Peyer's patch (tissue), 4 donors: ENCODE measurements around the gene RBM4B.

Source experiments
- POLR2A ChIP-seq, 2 donors: fragments of 450-650 bp; IDR thresholded peaks; one replicate each; pipeline ENCODE4 v1.5.1; 2017; ENCODE audit warnings: antibody characterized with exemption in 2 of 2, mild to moderate bottlenecking in 2 of 2, moderate library complexity in 2 of 2
- TF ChIP-seq, protein P1 (sequence below), 6 experiments: fragments of 450-650 bp in 4 of 6; fragments of 200-600 bp in 2 of 6; sonication (generic) in 1 of 6; IDR thresholded peaks; one replicate each; pipeline ENCODE4 v1.5.1; 2017 to 2019; ENCODE audit warnings: antibody characterized with exemption in 6 of 6, mild to moderate bottlenecking in 3 of 6, moderate library complexity in 1 of 6

DNA sequence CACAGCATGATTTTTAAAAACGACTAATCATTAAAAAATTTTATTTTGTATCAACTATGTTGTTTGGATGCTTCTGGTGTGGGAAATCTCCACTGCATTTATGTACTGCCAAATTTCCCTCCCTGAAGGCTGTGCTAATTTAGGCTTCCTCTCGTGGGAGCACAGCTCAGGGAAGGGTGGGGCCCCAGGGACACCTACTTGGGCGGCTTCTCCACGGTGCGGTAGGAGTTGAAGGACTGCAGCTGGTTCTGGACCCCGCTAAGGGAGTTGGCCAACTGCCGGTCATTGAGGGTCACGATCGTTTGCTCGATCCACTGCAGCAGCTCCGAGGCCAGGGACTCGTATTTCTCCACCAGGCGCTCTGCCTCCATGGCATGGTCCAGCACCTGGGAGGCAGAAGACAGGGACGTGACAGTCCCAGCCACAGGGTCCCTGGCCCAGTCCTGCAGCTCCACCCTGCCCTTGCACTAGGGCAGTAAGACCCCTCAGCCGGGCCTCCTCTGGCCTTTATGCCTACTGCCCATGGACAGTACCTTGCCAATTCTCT is 32.8 kb upstream of the RBM4B start:
- no peak for TF ChIP-seq POLR2A (IDR thresholded peaks at IDR 0.05)
- TF ChIP-seq, protein P1, sequence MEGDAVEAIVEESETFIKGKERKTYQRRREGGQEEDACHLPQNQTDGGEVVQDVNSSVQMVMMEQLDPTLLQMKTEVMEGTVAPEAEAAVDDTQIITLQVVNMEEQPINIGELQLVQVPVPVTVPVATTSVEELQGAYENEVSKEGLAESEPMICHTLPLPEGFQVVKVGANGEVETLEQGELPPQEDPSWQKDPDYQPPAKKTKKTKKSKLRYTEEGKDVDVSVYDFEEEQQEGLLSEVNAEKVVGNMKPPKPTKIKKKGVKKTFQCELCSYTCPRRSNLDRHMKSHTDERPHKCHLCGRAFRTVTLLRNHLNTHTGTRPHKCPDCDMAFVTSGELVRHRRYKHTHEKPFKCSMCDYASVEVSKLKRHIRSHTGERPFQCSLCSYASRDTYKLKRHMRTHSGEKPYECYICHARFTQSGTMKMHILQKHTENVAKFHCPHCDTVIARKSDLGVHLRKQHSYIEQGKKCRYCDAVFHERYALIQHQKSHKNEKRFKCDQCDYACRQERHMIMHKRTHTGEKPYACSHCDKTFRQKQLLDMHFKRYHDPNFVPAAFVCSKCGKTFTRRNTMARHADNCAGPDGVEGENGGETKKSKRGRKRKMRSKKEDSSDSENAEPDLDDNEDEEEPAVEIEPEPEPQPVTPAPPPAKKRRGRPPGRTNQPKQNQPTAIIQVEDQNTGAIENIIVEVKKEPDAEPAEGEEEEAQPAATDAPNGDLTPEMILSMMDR (IDR thresholded peaks at IDR 0.05) = no peak
